Measurements from ENCODE around the gene NKPD1.

Gene NKPD1

GRCh38 chr19:45113628-45114027 lies 47.2 kb downstream of the NKPD1 start:
- Mint-ChIP-seq H3K9me3 (no peaks in the 10 kb centered on the region), H3K36me3 (ENCODE audit: low read depth) (no peaks in the 10 kb centered on the region), H3K4me1 (peaks cover 34% of the 10 kb centered on the region), H3K4me3 (no peak overlapping the region), H3K27me3 (ENCODE audit: low read depth, poor library complexity) (no peaks in the 10 kb centered on the region), H3K27ac (no peak overlapping the region)
- no peak for TF ChIP-seq CTCF (IDR thresholded peaks at IDR 0.05)
- DNase-seq: no peak

- no peak for DNase-seq
- no peak for TF ChIP-seq CTCF (IDR thresholded peaks at IDR 0.05)
- no peak overlapping the region for H3K27ac Mint-ChIP-seq
These were observed 48.5 kb downstream of the NKPD1 start for GRCh38 chr19:45112111-45112827.

More at GRCh38 chr19:45112111-45112827, 48.5 kb downstream of the NKPD1 start:
- H3K4me1 Mint-ChIP-seq: peaks cover 27% of the 10 kb centered on the region
- no peaks in the 10 kb centered on the region for H3K9me3 Mint-ChIP-seq
- no peaks in the 10 kb centered on the region for H3K36me3 Mint-ChIP-seq (ENCODE audit: low read depth)
- H3K4me3 Mint-ChIP-seq: no peak overlapping the region
- H3K27me3 Mint-ChIP-seq (ENCODE audit: low read depth, poor library complexity): no peaks in the 10 kb centered on the region

Measured in nephron progenitor cell (in vitro differentiated cells).